ENCODE measurements around the gene GRK5. TPM values are rescaled to one million over a fixed set of nuclear protein-coding genes. Genes with fewer than 3 reads are reported as not detected.

GRK5 gene
- total RNA-seq, 1 donor from 2014 or later = 4.3 TPM

DNA sequence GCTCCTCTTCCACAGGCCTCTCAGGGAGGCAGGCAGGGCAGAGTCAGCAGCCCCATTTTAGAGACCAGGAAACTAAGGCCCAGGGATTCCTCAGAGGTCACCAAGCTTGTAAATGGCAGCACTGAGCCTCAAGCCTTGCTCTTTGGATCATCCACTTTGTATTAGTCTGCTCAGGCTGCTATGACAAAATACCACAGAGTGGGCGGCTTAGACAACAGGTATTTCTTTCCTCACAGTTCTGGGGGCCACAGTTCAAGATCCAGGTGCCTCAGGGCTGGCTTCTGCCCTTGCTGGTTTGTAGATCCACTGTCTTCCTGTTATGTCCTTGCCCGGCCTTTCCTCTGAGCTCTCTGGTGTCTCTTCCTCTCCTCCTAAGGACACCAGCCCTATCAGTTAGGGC lies 151.2 kb downstream of the GRK5 start:
- no peak overlapping the region for H2AFZ ChIP-seq (replicated peaks)
- no peaks in the 10 kb centered on the region for H3K27me3 ChIP-seq
- no peak overlapping the region for H3K9ac ChIP-seq
- H3K4me1 ChIP-seq = no peaks in the 10 kb centered on the region
- H3K9me3 ChIP-seq (ENCODE audit: low read depth) = no peaks in the 10 kb centered on the region
- no peaks in the 10 kb centered on the region for H3K36me3 ChIP-seq
- H3F3A ChIP-seq (ENCODE audit: low read depth) = no peaks in the 10 kb centered on the region
- peaks cover 11% of the 10 kb centered on the region for H3K36me3 Mint-ChIP-seq
- no peak overlapping the region for H3K4me3 ChIP-seq
- H3K79me2 ChIP-seq (ENCODE audit: low read depth) = no peaks in the 10 kb centered on the region
- peaks cover under 1% of the 10 kb centered on the region for H3K4me1 Mint-ChIP-seq
- no peak for DNase-seq (ENCODE audit: low spot score)
- H3K4me2 ChIP-seq = no peak overlapping the region
- H3K27me3 Mint-ChIP-seq (ENCODE audit: insufficient read depth, low read depth) = peaks cover 5% of the 10 kb centered on the region
- no peak overlapping the region for H3K27ac ChIP-seq
- no peaks in the 10 kb centered on the region for H4K20me1 ChIP-seq (ENCODE audit: low read depth)
- H3K27ac Mint-ChIP-seq = no peak overlapping the region
- TF ChIP-seq EZH2 (IDR thresholded peaks at IDR 0.05) (no peak), CTCF (IDR thresholded peaks at IDR 0.05) (no peak), EZH2phosphoT487 (IDR thresholded peaks at IDR 0.05) (no peak)
- H3K9me3 Mint-ChIP-seq = peaks cover 16% of the 10 kb centered on the region
- no peak overlapping the region for H3K4me3 Mint-ChIP-seq

DNA sequence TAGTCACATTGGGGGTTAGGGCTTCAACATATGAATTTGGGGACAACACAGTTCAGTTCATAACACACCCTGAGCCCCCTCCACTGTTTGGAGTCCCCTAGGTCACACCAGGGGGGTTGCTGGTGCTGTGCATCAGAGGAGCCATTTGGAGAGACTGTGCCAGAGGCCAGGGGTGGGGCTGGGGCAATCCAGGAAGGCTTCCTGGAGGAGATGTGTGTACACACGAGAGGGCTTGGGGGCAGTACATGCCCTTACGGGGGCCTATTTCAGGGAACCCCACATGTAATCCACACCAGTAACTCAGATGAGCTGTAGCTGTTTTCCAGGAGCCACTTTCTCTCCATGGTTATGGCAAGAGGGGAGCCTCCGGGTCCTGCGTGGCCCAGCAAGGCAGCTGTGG lies 151.7 kb downstream of the GRK5 start:
- Histone ChIP-seq H3K4me2 (no peak overlapping the region), H3K4me3 (no peak overlapping the region), H4K20me1 (ENCODE audit: low read depth) (no peaks in the 10 kb centered on the region), H3K9ac (no peak overlapping the region), H3K79me2 (ENCODE audit: low read depth) (no peaks in the 10 kb centered on the region), H3K27me3 (no peaks in the 10 kb centered on the region), H3K27ac (no peak overlapping the region), H3F3A (ENCODE audit: low read depth) (no peaks in the 10 kb centered on the region), H3K4me1 (no peaks in the 10 kb centered on the region), H3K9me3 (ENCODE audit: low read depth) (no peaks in the 10 kb centered on the region), H2AFZ (replicated peaks) (no peak overlapping the region), H3K36me3 (no peaks in the 10 kb centered on the region)
- peaks cover 16% of the 10 kb centered on the region for H3K9me3 Mint-ChIP-seq
- DNase-seq (ENCODE audit: low spot score) = no peak
- peaks cover 4% of the 10 kb centered on the region for H3K4me1 Mint-ChIP-seq
- peaks cover 11% of the 10 kb centered on the region for H3K36me3 Mint-ChIP-seq
- no peak overlapping the region for H3K27ac Mint-ChIP-seq
- H3K4me3 Mint-ChIP-seq = no peak overlapping the region
- TF ChIP-seq EZH2phosphoT487 (IDR thresholded peaks at IDR 0.05) (no peak), CTCF (IDR thresholded peaks at IDR 0.05) (no peak), EZH2 (IDR thresholded peaks at IDR 0.05) (no peak)
- H3K27me3 Mint-ChIP-seq (ENCODE audit: insufficient read depth, low read depth) = peaks cover 5% of the 10 kb centered on the region

- H3K9me3 ChIP-seq (ENCODE audit: low read depth) = no peaks in the 10 kb centered on the region
- no peaks in the 10 kb centered on the region for H3K4me1 ChIP-seq
- Mint-ChIP-seq H3K27me3 (ENCODE audit: insufficient read depth, low read depth) (peaks cover 5% of the 10 kb centered on the region), H3K4me3 (no peak overlapping the region), H3K27ac (no peak overlapping the region), H3K9me3 (peaks cover 16% of the 10 kb centered on the region), H3K4me1 (peaks cover 10% of the 10 kb centered on the region), H3K36me3 (peaks cover 11% of the 10 kb centered on the region)
- H2AFZ ChIP-seq (replicated peaks) = no peak overlapping the region
- no peak for DNase-seq (ENCODE audit: low spot score)
- H3F3A ChIP-seq (ENCODE audit: low read depth) = no peaks in the 10 kb centered on the region
- H3K79me2 ChIP-seq (ENCODE audit: low read depth) = no peaks in the 10 kb centered on the region
- no peak overlapping the region for H3K4me3 ChIP-seq
- no peak for TF ChIP-seq EZH2 (IDR thresholded peaks at IDR 0.05)
- TF ChIP-seq EZH2phosphoT487 (IDR thresholded peaks at IDR 0.05) = no peak
- no peak for TF ChIP-seq CTCF (IDR thresholded peaks at IDR 0.05)
- no peaks in the 10 kb centered on the region for H3K36me3 ChIP-seq
- no peaks in the 10 kb centered on the region for H3K27me3 ChIP-seq
- no peak overlapping the region for H3K27ac ChIP-seq
- no peaks in the 10 kb centered on the region for H4K20me1 ChIP-seq (ENCODE audit: low read depth)
- no peak overlapping the region for H3K9ac ChIP-seq
- H3K4me2 ChIP-seq = no peak overlapping the region
These were observed 153.0 kb downstream of the GRK5 start for GRCh38 chr10:119360181-119360921.
